Non-pigmented ciliary epithelial cell (primary cell): Measurements from ENCODE around the gene KLHL2.
"Not testable (repeated sequence)": the region's sequence is repeated elsewhere in the genome, so short reads cannot be mapped to it uniquely, and the experiment has no call there.

Experiments
- DNase-seq: peaks from one replicate; pipeline ENCODE4 v3.0.0-alpha.2; 2010; ENCODE audit warnings: low read depth

The KLHL2 gene

DNA sequence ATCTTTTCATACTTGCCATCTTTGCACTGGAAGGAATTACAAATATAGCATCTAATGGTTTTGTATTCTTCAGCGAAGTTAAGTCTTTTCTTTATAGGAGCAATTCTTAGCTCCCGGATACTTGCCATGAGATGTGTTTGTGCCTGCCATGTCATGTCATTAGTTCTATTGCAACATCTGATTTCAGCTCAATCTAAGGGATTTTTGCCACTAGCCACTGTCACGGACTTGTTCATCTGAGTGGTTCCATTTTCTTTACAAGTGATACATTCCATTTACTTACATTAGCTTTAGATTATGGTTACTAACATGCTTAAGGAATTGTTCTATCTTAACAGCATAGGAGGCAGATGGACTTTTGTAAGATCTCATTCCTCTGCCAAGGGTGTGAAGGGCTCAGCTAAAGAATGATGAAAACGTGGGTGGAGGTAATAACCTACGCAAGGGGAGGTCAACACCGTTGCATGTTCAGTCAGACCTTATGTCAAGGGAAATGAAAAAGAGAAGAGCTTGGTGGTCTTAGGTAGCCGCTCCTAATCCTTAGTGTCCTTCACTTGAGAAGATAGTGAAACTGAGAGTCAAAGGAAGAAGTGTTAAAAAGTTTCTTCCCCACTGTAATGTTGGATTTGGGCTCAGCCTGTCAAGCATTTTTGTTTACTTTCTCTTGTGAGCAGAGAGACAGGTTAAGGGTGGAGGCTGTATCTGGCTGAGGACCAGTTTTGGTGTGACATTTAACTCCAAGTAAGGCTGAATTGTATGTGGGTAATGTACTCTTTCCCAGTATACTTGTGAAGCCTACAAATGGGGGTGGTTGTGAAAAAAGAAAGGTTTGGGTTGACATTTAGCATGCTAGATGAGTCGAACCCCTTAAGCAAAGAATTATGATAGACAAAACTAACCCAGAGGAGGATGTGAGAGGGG lies 3.6 kb upstream of the KLHL2 start:
- no peak for DNase-seq

DNA sequence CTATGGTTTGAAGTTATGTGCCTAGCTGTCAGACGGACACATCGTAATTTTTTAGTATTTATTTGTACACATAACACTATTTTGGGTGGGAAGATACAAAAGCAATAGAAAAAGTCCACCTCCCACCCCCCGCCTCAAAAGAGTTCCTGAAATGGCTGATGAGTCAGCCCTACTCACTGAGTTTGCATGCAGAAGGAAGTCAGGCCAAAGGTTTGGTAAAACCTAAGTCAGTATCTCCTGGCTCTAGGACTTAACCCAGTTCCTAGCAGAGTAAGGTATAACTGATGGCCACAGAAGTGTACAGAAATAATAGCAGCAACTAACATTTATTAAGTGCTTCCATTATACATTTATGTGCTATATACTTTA lies 2.9 kb upstream of the KLHL2 start:
- DNase-seq, result no peak

DNA sequence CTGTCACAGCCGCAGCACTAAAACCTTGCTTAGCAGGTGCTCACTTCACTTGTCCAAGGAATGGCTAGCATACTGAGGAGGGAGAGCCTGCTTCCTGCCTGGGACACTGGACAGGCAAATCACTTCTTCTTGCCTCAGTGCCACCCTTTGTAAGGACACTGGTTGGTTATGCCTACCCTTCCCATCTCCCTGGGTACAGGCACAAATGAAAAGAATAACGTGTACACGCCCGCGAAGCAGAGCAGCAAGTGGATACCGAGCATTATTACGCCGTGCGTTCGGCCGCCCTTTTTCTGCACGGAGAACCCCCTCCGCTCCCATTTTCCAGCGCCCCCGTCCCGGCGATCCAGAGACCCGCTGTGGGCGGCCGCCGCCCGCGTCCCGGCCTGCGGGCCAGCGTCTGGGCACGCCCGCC lies 338 bp upstream of the KLHL2 start:
- DNase-seq, result no peak

DNA sequence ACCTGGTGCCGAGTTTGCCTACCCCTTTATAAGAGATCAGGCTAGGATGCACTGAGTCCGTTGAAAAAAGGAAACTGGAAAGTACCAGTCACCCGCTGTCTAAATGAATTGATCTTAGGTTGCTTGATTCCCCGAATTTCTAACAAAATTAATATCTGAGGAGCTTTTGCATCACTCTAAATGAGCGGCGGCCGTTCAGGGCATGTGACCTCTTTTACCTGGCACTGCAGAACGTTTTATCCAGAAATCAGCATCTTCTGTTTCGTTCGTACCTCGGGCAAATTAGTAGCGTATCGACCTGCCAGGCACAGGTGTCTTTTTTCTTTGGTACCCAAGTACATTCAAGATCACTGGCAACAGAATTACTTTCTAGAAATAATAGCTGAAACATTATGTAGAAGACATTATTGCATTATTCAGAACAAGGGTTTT lies 876 bp downstream of the KLHL2 start:
- DNase-seq, result no peak

DNA sequence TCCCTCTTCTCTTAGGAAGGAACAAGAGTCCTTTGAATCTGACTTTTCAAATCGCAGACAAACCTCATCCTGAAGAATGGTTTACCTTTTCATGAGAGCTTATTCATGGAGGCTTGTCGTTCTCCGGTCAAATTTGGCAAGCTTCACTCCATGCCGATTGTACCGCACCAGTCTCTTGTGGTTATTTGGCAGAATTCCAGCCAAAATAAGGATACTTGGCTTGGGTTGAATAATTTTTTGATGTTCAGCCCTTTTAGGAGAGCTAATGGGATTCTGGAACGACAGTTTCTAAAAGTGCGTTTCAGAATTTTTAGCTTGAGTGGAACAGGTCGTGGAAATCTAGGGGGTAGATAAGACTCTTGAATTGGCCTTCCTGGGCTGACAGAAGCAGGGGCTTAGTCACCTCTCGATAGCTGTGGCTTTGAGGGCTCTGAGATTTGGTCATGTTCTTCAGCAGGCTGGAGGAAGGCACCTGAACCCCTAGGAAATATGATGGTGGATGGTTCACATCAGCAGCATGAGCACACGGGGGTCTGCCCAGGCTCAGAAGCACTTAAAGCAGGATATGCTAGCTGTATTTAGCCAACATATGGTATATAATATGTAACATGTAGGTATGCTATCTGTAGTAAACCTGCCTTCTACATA lies 1.5 kb downstream of the KLHL2 start:
- no peak for DNase-seq

DNA sequence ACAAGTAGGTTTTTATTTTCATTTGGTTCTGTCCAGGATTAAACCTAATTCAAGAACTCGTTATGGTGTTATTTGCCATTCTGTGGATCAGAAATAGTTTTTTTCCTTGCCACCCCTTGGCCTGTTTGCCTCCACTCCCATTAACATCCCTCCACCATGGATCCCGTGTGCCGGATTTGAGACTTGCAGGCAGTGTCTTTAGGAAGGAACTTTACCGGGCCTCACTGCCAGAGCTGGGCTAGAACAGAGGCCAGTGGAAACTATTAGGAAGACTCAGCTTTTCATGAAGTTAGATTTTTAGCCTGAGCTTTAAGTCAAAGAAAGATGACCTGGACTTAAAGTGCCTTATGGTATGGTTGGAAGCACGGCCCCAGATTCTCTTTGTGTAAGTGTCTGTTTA lies 2.4 kb downstream of the KLHL2 start:
- DNase-seq, result no peak

DNA sequence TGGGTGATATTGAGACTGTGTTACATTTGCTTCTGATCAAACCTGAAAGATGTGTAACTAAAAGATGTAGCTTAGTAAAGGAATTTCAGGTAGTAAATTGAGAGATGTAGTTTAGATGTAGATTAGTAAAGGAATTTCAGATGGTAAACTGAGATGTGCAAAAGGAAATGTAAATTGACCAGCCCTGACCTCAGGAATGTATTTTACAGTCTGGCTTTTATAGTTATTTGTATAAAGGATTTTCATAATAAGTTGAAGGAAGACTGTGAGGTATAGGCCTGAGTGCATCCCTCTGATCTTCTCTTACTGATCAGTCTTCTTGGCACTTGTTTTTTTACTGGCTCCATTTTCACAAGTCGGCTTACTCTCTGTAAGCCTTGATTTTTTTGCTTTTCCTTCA lies 3.2 kb downstream of the KLHL2 start:
- DNase-seq, result no peak

DNA sequence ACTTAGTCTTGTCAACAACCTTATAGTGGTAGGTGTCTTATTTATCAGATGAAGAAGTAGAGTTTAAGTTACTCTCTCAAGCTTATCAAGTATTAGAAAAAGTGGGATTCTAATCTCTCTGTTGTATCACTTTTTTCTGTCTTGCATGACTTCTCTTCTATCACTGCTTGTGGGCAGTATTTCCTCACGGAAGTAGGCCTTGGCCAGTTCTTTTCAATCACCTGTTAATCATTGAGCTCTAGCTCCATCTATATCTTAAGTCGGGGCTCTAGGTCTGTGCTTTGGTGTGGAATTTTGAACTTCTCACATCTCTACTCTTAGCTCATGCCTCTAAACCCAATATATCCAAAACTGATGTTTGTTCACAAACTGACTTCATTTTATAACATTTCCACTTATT lies 5.3 kb downstream of the KLHL2 start:
- DNase-seq, result not testable (repeated sequence)

DNA sequence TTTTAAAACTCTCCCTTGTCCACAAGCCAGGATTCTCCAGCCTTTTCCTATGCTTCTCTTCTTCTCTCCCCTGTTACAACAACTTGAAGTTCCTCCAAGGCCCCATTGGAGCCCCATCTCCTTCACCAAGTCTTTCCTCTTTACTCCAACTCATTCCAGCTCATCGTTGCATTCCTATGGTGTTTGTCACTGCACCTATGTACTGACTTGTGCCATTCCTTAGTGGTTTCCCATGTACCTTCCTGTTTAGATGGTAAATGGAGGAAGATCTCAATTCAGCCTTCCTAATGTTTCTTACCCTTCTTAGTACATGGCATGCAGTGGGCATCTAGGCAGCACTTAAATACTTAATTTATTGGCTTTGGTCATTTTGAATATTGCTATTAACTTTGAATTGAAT lies 6.0 kb downstream of the KLHL2 start:
- not testable (repeated sequence) for DNase-seq

DNA sequence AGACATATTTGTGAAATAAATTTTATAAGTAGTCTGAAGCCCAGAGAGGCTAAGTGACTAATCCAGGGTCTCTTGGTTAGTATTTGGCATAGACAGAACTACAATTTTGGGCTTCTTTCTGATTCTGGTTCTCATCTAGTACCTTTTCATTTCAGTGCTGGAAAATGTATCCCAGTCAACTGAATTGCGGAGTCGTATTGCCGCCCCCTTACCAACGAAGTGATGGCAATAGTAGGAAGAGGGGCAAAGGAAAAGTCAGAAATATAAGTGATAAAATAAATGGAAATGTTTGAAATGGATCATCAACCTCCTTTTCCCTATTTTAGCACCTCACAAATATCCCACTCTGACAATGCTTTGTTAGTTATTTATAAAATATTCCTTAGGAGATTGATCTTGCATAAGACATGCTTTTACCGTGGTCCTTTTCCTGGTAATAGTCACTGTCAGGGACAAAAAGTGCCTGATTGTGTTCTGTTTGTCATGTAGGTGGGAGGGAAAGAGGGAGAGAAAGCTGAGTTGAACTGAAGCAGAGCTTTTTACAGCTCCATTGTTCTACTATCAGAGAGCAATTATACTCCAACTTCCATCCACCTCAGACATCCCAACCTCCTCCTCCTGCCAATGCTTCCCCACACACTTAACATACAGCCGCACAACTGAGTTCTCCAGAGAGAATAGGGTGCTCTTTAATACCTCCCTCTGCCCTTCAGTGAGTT lies 6.8 kb downstream of the KLHL2 start:
- DNase-seq, result not testable (repeated sequence)

DNA sequence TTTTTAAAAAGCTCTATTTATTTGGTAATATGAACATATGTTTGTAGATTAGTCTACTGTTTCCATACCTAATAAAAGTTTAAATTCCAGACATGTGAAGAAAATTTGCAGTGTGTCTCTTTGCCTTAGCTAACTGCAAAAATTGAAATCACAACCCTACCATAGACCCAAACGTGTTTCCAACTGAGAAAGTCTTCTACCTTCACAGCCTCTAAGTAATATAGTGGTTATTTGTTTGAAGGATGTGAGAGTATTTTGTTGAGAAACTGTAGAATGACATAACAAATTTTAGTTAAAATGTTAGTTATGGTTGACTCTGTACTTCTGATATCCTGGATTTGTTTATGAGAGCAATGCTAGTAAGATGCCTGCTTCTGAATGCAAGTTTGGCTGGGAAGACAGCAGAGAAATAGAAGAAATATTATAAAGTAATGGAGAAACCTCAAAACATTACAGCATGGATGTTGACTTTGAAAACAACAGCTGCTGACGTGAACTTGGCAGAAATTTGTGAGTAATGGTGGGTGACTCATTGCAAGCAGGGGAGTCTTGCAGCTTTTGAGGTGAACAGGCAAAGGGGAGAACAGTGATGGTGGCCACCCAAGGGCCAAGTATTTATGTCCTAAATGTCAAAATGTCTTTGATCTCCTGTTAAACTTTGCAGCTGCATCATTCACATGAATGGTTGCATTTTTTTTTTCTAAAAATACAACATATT lies 7.8 kb downstream of the KLHL2 start:
- peak; percentile 66 for DNase-seq

DNA sequence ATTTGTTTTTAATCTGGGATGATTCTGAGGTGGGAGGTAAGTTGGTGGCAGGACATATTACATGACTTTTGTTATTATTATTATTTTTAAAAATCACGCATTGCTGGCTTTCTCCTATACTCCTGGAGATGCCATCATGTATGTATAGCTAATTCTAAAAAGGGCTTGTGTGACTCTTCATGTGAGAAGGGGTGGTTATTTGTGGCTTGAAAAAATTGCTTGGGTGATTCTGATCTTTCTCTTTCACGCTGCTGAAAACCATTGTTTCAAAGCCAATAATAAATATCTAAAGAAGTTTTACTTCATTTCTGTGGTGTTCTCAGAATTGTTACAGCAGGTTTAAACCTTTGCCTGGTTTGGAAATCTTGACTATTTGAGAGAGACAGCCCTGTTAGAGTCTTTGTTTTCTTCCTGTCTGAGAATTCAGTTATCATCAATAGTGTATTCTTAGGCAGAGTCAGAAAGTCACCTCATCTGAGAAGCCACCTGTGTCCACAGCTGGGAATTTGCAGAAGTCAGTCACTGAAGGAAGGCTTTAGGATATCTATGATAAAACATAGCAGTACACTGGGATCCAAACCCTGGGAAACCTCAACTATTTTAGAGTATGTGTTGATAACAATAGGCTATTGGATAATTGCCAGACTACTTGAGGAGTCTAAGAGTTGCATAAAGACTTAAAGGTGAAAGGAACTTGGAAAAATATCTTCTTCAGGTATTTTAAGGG lies 8.6 kb downstream of the KLHL2 start:
- DNase-seq, result not testable (repeated sequence)

DNA sequence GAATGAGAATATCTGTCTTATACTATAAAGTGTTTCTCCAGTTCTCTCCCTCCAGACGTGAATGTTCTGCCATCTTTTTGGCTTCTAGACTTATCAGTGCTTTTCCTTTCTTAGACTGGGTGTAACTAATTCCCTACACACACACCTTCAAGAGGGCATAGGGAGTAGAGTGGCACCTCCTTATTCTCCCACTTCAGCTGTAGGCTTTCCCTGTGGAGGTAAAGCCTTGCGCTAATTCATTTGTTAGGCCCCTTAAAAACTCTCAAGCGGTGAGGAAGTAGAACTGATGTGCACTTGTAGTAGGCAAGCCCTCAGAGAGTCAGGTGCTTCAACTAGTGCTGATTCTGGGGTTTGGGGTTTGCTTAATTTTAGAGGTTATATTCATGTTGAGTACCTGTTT lies 10.0 kb downstream of the KLHL2 start:
- DNase-seq, result no peak

DNA sequence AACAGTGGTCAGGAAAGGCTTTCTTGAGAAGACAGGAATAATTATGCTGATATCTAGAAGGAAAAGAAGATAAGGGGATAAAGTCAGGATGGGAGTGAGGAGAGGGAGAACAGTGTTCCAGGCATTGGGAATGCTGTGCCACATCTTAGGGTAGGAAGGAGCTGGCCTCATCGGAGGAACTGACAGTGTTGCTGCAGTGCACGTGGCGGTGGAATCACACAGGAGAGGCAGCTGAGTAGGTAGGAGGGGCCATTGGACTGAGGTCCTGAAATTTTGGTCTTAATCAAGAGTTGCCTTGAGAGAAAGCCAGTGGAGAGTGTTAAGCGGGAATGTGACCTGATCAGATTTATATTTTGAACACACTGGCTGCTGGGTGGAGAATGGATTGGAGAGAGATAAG lies 13.9 kb downstream of the KLHL2 start:
- DNase-seq, result not testable (repeated sequence)

DNA sequence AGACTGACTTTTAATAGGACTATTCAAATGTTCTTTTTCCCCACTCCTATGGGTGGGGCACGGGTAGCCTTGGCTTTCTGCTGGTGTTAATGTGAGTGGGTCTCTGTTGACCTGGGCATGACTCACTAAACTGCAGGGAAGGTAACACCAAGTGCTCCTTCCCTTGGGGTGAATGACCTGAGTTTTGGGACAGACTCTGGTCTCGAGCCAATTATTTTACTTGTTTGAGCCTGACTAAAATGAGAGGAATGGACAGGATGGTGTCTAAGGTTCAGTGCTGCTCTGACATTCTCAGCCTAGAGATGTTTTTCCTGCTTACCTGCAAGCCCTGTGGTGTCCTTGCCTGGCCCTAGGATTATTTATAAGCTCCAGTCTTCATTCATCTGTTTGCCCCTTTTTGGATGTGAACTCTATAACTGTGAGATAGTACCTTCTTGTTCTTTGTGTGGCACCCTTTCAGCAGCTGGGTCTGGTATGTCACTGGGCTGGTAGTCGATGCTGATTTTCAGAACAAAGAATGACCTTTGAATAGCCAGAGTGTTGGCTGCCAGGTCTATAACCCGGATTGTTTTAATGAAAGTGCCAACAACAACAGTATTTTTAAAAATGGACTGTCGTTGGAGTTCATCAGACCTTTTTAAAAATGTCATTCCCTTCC lies 14.8 kb downstream of the KLHL2 start:
- not testable (repeated sequence) for DNase-seq

DNA sequence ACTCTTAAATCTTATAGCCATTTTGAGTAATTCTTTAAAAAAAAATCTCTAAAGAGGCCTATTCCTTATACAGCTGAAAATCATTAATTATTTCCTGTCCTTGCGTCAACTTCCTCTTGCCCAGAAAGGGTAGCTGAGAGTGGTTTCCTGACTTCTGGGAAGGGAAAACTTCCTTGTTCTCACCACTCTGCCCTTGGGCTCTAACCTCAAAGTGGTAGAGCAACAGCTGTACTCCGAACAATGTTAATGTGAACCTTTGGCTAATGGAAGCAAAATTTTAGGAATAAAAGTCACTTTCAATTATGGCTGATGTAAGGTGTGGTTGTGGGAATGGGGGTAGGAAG lies 15.3 kb downstream of the KLHL2 start:
- no peak for DNase-seq

DNA sequence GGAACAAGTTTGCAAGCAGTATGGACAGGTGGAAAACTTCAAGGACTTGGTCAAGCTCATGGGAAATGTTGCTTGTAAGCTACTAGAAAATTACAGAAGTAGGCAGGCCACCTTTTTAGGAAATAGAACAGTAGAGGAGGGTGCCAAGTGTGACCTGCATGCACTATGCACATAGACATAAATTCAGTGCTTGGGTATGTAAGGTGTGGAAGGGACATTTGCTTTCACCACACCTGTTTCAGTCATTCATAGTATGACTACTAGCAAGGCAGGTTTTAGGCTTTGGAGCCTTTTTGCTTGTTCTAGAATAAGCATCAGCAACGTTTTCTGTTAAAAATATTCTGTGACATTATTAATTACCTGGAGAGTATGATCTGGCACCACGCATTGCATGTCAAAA lies 20.0 kb downstream of the KLHL2 start:
- not testable (repeated sequence) for DNase-seq

DNA sequence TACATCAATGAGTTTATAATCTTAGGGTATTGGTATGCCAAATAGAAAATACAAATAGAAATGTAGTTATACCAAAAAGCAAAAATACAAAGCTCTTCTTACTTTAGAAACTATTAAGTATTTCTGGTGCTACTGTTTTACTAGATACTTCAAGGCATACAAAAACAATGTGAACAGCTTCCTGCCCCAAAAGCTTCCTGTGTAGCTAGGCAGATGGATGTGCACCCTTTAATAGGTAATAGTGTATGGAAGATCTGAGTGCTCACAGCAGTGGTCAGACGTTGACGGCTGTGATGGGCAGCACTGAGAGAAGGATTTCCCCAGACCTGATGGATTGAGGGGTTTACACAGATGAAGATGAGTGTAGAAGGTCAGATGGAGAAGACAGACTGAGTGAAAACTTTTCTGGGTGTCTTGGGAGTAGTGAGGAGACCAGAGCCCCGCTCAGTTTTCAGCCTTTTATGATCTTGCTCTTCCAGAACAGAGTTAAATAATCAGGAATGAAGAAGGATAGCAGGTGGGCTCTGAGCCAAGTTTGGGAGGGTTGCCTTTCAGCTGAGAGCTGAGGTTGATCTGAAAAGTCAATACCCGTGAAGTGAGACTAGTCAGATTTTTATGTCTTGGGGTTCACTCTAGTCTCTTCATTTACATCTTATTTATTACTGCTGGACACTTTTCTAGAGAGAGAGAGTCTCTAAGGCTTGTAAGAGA lies 22.3 kb downstream of the KLHL2 start:
- DNase-seq, result not testable (repeated sequence)

DNA sequence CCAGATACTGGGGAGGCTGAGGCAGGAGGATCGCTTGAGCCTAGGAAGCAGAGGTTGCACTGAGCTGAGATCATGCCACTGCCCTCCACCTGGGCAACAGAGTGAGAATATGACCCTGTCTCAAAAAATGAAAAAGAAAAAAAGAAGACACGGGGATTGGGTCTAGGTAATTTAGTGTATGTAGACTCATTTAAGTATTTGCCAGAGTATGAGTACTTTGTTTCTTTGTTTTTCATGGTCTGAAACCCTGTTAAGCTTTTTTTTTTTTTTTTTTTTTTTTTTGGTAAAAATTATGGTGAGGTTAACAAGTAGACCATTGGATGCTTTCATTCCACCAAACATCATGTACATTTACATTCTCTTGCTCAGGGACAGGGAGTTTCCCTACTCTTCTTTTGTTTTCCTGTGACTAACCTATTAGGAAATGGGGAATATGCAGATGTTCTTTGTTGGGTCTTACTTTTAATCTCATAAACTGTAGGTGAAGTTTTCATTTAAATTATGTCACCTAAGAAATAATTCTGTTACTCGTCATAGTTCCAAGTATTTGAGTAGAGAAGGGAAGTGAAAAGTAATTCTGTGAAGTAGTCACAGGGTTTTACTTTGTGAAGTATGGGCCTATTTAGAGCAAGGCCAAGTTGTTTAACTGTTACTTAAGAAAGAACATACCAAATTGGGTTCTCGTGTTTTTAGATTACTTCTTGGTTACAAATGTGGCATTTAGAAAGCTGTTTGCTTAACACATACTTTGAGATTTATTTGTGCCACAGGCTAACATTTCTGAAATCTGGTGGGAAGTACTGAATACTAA lies 25.5 kb downstream of the KLHL2 start:
- not testable (repeated sequence) for DNase-seq

DNA sequence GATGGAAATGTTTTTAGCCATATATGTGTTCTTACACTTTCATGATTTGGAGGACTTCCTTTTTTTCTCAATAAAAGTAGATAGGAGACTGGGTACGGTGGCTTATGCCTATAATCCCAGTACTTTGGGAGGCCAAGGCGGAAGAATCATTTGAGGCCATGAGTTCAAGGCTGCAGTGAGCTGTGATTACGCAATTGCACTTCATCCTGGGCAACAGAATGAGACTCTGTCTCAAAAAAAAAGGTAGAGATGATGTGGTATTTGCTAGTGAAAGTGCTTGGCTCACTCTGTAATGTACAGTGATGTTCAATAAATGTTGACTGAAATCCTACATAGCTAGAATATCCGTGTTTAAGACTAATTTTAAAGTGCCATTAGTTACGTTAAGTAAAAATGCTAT lies 27.4 kb downstream of the KLHL2 start:
- DNase-seq, result no peak
